Right ventricle myocardium inferior (tissue), 1 donor: ENCODE results near the gene ACP3. TPM values are rescaled to one million over a fixed set of nuclear protein-coding genes. Genes with fewer than 3 reads are reported as not detected.
"Not testable (repeated sequence)": the region's sequence is repeated elsewhere in the genome, so short reads cannot be mapped to it uniquely, and the experiment has no call there.

ENCODE experiments used
- ATAC-seq: fragments of 200-7000 bp; cut with Tn5 transposase; one replicate; pipeline ENCODE4 v1.9.1; 2020; ENCODE audit warnings: mild to moderate bottlenecking, moderate library complexity
- DNase-seq: peaks from one replicate; pipeline ENCODE4 v3.0.0; 2021; ENCODE audit errors: missing footprints
- intact Hi-C: fragments of 100-400 bp; cut with DNase I; formaldehyde crosslinking; loops from one replicate; pipeline ENCODE4 v1.11.0; 2022
- total RNA-seq: library from RNA; stranded (reverse); fragmentation: NEBNext Ultra II Directional; extraction: Animal tissue kit (Norgen Biotek cat#: 25700); gene quantifications from one replicate; pipeline ENCODE4 v1.2.1, GENCODE V29; 2021
- donor health status: DM: no; HTN: yes; CAD: no; lungs with severe emphysema.

ACP3 gene
- total RNA-seq, 1 donor from 2014 or later, result 2.0 TPM

- intact Hi-C loops, result loop anchor here (5.0 kb wide), 1 partner anchor 139 kb away; no protein-coding TSS in a partner anchor
- no peak for DNase-seq
- ATAC-seq, result no peak
Measured at GRCh38 chr3:132396255-132396654, 79.0 kb downstream of the ACP3 start.

- ATAC-seq, DNase-seq: not testable (repeated sequence)
- intact Hi-C loops, result loop anchor here (5.0 kb wide), 1 partner anchor 139 kb away; no protein-coding TSS in a partner anchor
Measured at GRCh38 chr3:132396776-132397175, 79.6 kb downstream of the ACP3 start.

DNA sequence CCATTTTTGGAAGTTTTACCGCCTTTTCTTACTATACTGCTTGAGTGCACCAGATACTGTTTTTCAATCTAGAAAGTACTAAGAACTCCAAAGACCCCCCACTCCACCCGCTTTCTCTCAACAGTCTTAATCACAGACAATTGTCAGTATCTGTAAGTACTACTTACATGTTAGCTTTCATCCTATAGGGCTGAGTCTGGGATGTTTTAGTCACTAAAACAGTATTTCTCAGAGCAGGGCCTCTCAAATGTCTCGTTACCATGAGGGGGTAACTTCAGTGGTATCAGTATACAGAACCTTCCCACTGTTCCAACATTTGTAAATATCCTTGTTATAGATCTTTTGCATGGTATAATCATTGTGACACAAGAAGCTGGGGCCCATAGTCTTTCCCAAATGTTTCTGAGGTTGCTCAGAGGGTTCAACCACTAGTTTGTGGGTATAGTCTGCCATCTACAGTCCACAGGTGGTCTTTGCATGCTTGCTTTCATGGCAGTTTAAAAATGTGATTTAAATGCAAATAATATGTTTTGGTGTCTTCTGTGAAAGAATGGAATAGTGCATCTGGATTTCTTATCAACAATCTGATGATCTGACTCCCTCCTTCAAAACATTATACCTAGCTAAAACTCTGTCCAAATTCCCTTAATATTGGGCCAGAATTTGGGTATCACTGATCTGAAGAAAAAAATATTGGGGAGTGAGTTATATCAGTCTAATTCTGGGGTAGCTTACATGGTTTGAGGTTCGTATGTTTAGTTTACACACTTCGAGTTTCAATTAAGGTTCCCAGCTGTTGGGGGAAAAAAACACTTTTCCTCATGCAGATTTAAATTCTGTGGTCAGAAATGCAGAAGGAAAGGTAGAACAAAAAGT, 82.1 kb downstream of the ACP3 start:
- ATAC-seq (peak; percentile 50), DNase-seq (no peak)
- intact Hi-C loops, result loop anchor here (1.0 to 5.0 kb wide), 2 partner anchors 47 to 142 kb away; no protein-coding TSS in a partner anchor

GRCh38 chr3:132401255-132401654, 84.0 kb downstream of the ACP3 start:
- ATAC-seq (no peak), DNase-seq (no peak)
- intact Hi-C loops, result no loop called here

- intact Hi-C loops, result no loop called here
- DNase-seq, result no peak
- ATAC-seq, result peak; percentile 42
Measured at GRCh38 chr3:132404276-132404675, 87.1 kb downstream of the ACP3 start.

DNA sequence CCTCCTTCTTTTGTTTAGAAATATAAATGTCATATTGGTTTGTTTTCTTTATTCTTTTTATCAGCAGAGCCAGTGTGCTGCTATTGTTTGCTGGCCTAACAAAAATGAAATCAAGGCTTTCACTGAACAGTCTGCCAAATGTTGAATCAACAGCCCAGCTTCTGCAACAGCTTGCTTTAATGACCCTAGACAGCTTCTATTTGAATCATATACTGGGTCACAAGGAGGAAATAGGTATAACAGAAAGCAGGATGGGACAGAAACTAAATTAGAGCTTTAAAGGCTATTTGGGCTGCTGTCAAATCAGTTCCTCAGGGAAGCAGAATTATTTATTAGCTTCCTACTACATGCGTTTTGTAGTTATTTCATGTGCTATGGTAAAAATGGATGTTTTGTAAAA, 88.0 kb downstream of the ACP3 start:
- ATAC-seq, result peak; percentile 20
- intact Hi-C loops, result no loop called here
- no peak for DNase-seq

DNA sequence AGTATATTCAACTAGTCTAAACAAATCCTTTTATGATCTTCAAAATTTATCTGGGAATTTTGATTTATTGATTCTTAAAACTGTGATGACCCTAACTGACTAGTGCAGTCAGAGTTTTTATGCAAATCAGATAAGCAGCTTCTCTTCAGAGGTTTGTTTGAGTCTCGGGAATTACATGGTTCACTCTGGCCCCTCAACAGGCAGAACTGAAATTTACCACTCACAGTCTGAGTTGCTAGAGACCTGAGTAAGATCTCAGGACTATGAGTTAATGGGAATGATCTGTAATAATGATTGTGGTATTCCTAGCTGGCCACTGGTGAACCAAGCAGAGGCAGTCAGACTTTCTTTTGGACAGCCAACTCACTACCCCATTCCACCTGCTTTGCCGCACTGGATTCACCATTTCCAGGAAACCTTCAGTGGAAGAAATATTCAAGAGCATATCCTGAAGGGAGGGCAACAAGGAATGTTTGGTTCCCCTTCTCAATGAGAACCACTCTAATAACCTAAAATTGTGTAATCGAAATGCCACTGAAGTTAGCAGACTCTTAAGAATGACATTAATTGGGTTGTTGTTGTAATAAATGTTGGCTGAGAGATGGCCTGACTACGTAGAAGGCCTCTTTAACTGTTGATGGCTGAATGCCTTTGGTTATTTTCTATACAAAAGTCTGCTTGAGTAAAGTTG, 88.5 kb downstream of the ACP3 start:
- intact Hi-C loops, result no loop called here
- no peak for ATAC-seq
- DNase-seq, result no peak

- ATAC-seq, result no peak
- no peak for DNase-seq
- intact Hi-C loops, result no loop called here
Measured at GRCh38 chr3:132406587-132406986, 89.4 kb downstream of the ACP3 start.

- DNase-seq (no peak), ATAC-seq (no peak)
- intact Hi-C loops, result no loop called here
Measured at GRCh38 chr3:132407025-132407424, 89.8 kb downstream of the ACP3 start.

Other genes starting within 250 kb of the ACP3 start
- gene DNAJC13, start 100.1 kb downstream of the ACP3 start, total RNA-seq, result 28.1 TPM